Keratinocyte (primary cell): ENCODE data around the gene CC2D1A. TPM values are rescaled to one million over a fixed set of nuclear protein-coding genes. Genes with fewer than 3 reads are reported as not detected.
A peak's percentile ranks its signal among the peaks of the same experiment; 100 is the strongest.

Experiments
- DNase-seq: peaks from one replicate; pipeline ENCODE4 v3.0.0-alpha.2; 2011; ENCODE audit warnings: low read depth, missing footprints, low spot score
- FAIRE-seq: peaks from 2 replicates; lab custom pipeline; 2011; peaks lifted over from hg19 to GRCh38; lab: Jason Lieb, UNC
- H2AFZ ChIP-seq: 2 replicates; pipeline ENCODE4 v1.6.0; 2012; ENCODE audit warnings: low read length, control low read depth, inconsistent platforms; ENCODE audit not compliant: control insufficient read depth
- H3K27ac ChIP-seq: 2 replicates; pipeline ENCODE4 v1.5.1; 2011; ENCODE audit warnings: low read length; ENCODE audit not compliant: control insufficient read depth, insufficient read depth
- H3K27me3 ChIP-seq: 3 replicates; pipeline ENCODE4 v1.6.0; 2011; ENCODE audit warnings: low read length; ENCODE audit not compliant: control insufficient read depth, insufficient read depth; ENCODE audit errors: extremely low read depth
- H3K36me3 ChIP-seq, 2 experiments: 2 replicates in 1 of 2; 3 replicates in 1 of 2; pipeline ENCODE4 v1.5.1; 2011; ENCODE audit warnings: low read length in 2 of 2, mild to moderate bottlenecking in 1 of 2; ENCODE audit not compliant: control insufficient read depth in 2 of 2, insufficient read depth in 2 of 2; ENCODE audit errors: extremely low read depth in 1 of 2
- H3K4me1 ChIP-seq: 3 replicates; pipeline ENCODE4 v1.5.1; 2011; ENCODE audit warnings: low read length; ENCODE audit not compliant: control insufficient read depth, insufficient read depth; ENCODE audit errors: extremely low read depth
- H3K4me2 ChIP-seq: 3 replicates; pipeline ENCODE4 v1.6.0; 2011; ENCODE audit warnings: low read depth, low read length; ENCODE audit not compliant: control insufficient read depth, insufficient read depth; ENCODE audit errors: extremely low read depth
- H3K4me3 ChIP-seq, 3 experiments: fragments of 200-600 bp in 1 of 3; sonication (generic) in 1 of 3; 2 replicates in 2 of 3; 3 replicates in 1 of 3; pipeline ENCODE4 v1.5.1; 2011 to 2016; ENCODE audit warnings: low read length in 3 of 3, mild to moderate bottlenecking in 3 of 3, control low read depth in 2 of 3, inconsistent platforms in 1 of 3, low read depth in 1 of 3, mixed read lengths in 1 of 3, mixed run types in 1 of 3, moderate library complexity in 1 of 3; ENCODE audit not compliant: control insufficient read depth in 2 of 3, insufficient read depth in 2 of 3; ENCODE audit errors: extremely low read depth in 1 of 3
- H3K79me2 ChIP-seq: 2 replicates; pipeline ENCODE4 v1.6.0; 2012; ENCODE audit warnings: low read length; ENCODE audit not compliant: control insufficient read depth, insufficient read depth
- H3K9ac ChIP-seq: 3 replicates; pipeline ENCODE4 v1.6.0; 2011; ENCODE audit warnings: low read length; ENCODE audit not compliant: control insufficient read depth, insufficient read depth; ENCODE audit errors: extremely low read depth
- H3K9me1 ChIP-seq: 3 replicates; pipeline ENCODE4 v1.6.0; 2011; ENCODE audit warnings: low read length; ENCODE audit not compliant: control insufficient read depth, insufficient read depth; ENCODE audit errors: extremely low read depth
- H3K9me3 ChIP-seq: 2 replicates; pipeline ENCODE4 v1.5.1; 2012; ENCODE audit warnings: low read depth, low read length; ENCODE audit not compliant: control insufficient read depth
- H4K20me1 ChIP-seq: 3 replicates; pipeline ENCODE4 v1.6.0; 2011; ENCODE audit warnings: low read length; ENCODE audit not compliant: control insufficient read depth, insufficient read depth; ENCODE audit errors: extremely low read depth
- EZH2 ChIP-seq: IDR thresholded peaks from one replicate; pipeline ENCODE4 v1.6.1; 2012; ENCODE audit warnings: inconsistent platforms, mild to moderate bottlenecking, low read length, moderate library complexity
- dilution Hi-C: fragments of 300-500 bp; cut with MboI; formaldehyde crosslinking; loops from one replicate; pipeline ENCODE4 v1.7.0; 2020; ENCODE audit warnings: low sequenced_read_pairs; ENCODE audit not compliant: extremely low pct_ligation_motif_present
- polyA plus RNA-seq, 5 experiments: library from polyadenylated mRNA; depleted of rRNA in 3 of 5; stranded (reverse) in 3 of 5; stranded (forward) in 1 of 5; unstranded in 1 of 5; fragments of >200 nt; gene quantifications; 1 replicate in 1 of 5; 2 replicates in 3 of 5; 3 replicates in 1 of 5; pipeline versions ENCODE4 v1.2.1 to v1.2.3, GENCODE V29; 2011 to 2012; ENCODE audit warnings: missing spikeins in 2 of 5, low read depth in 1 of 5, low replicate concordance in 1 of 5
- TF ChIP-seq, protein P1 (sequence below), 3 experiments: IDR thresholded peaks in 1 of 3; conservative IDR thresholded peaks in 1 of 3; optimal IDR thresholded peaks in 1 of 3; 2 replicates in 2 of 3; 3 replicates in 1 of 3; pipeline versions ENCODE3 to v1.5.1; 2011; ENCODE audit warnings: low read length in 3 of 3, mild to moderate bottlenecking in 3 of 3, moderate library complexity in 2 of 3, control low read depth in 1 of 3, inconsistent platforms in 1 of 3; ENCODE audit not compliant: insufficient read depth in 2 of 3; ENCODE audit errors: extremely low read depth in 1 of 3

CC2D1A gene
- polyA plus RNA-seq, 1 donor (not counting 4 experiments of a cell fraction or from before 2014, with no cell fraction given), result 11.2 TPM

GRCh38 chr19:13887018-13887436 is 19.0 kb upstream of the CC2D1A start:
- peak overlapping the region in 2 of 3 experiments; percentile 25 to 36 for H3K4me3 ChIP-seq
- H2AFZ ChIP-seq, result peak overlapping the region; percentile 84
- DNase-seq, result no peak

GRCh38 chr19:13887517-13887916 is 18.5 kb upstream of the CC2D1A start:
- DNase-seq, result no peak
- peak overlapping the region; percentile 12 for H3K27ac ChIP-seq
- H2AFZ ChIP-seq, result peak overlapping the region; percentile 84

More at GRCh38 chr19:13887018-13887436, 19.0 kb upstream of the CC2D1A start:
- Histone ChIP-seq H3K79me2 (no peaks in the 10 kb centered on the region), H3K27me3 (peaks cover 8% of the 10 kb centered on the region), H4K20me1 (no peaks in the 10 kb centered on the region), H3K9me3 (no peaks in the 10 kb centered on the region), H3K36me3 (no peaks in the 10 kb centered on the region), H3K9ac (peak overlapping the region; percentile 58), H3K9me1 (no peaks in the 10 kb centered on the region), H3K4me2 (peak overlapping the region; percentile 85), H3K27ac (peak overlapping the region; percentile 12), H3K4me1 (peaks cover 19% of the 10 kb centered on the region)
- TF ChIP-seq, protein P1, sequence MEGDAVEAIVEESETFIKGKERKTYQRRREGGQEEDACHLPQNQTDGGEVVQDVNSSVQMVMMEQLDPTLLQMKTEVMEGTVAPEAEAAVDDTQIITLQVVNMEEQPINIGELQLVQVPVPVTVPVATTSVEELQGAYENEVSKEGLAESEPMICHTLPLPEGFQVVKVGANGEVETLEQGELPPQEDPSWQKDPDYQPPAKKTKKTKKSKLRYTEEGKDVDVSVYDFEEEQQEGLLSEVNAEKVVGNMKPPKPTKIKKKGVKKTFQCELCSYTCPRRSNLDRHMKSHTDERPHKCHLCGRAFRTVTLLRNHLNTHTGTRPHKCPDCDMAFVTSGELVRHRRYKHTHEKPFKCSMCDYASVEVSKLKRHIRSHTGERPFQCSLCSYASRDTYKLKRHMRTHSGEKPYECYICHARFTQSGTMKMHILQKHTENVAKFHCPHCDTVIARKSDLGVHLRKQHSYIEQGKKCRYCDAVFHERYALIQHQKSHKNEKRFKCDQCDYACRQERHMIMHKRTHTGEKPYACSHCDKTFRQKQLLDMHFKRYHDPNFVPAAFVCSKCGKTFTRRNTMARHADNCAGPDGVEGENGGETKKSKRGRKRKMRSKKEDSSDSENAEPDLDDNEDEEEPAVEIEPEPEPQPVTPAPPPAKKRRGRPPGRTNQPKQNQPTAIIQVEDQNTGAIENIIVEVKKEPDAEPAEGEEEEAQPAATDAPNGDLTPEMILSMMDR (optimal IDR thresholded peaks at IDR 0.05 in 1 of 3, IDR thresholded peaks at IDR 0.05 in 1 of 3, conservative IDR thresholded peaks at IDR 0.05 in 1 of 3; ENCODE audit: extremely low read depth in 1 of 3, insufficient read depth in 2 of 3, low read length in 3 of 3), result no peak
- TF ChIP-seq EZH2, result no peak
- peak; percentile 91 for FAIRE-seq
- dilution Hi-C loops, result no loop called here

More at GRCh38 chr19:13887517-13887916, 18.5 kb upstream of the CC2D1A start:
- Histone ChIP-seq H3K9me3 (no peaks in the 10 kb centered on the region), H3K9ac (peak overlapping the region; percentile 58), H4K20me1 (no peaks in the 10 kb centered on the region), H3K27me3 (peaks cover 8% of the 10 kb centered on the region), H3K79me2 (no peaks in the 10 kb centered on the region), H3K4me3 (peak overlapping the region in 2 of 3 experiments; percentile 25 to 36), H3K4me2 (peak overlapping the region; percentile 85), H3K36me3 (no peaks in the 10 kb centered on the region), H3K4me1 (peaks cover 19% of the 10 kb centered on the region), H3K9me1 (no peaks in the 10 kb centered on the region)
- no peak for FAIRE-seq
- dilution Hi-C loops, result no loop called here
- TF ChIP-seq, protein P1 (optimal IDR thresholded peaks at IDR 0.05 in 1 of 3, IDR thresholded peaks at IDR 0.05 in 1 of 3, conservative IDR thresholded peaks at IDR 0.05 in 1 of 3; ENCODE audit: extremely low read depth in 1 of 3, insufficient read depth in 2 of 3, low read length in 3 of 3), result no peak
- no peak for TF ChIP-seq EZH2
